GM18873 (cell line): ENCODE measurements around the gene LIN52.
A peak's percentile ranks its signal among the peaks of the same experiment; 100 is the strongest.

ENCODE experiments used
- ATAC-seq: cut with Tn5 transposase; IDR thresholded peaks from one replicate; pipeline ENCODE4 v1.9.1; 2021; ENCODE audit warnings: mild to moderate bottlenecking, moderate library complexity, moderate number of reproducible peaks; ENCODE audit not compliant: unreplicated experiment, low FRiP score

The LIN52 gene, protein sequence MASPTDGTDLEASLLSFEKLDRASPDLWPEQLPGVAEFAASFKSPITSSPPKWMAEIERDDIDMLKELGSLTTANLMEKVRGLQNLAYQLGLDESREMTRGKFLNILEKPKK

DNA sequence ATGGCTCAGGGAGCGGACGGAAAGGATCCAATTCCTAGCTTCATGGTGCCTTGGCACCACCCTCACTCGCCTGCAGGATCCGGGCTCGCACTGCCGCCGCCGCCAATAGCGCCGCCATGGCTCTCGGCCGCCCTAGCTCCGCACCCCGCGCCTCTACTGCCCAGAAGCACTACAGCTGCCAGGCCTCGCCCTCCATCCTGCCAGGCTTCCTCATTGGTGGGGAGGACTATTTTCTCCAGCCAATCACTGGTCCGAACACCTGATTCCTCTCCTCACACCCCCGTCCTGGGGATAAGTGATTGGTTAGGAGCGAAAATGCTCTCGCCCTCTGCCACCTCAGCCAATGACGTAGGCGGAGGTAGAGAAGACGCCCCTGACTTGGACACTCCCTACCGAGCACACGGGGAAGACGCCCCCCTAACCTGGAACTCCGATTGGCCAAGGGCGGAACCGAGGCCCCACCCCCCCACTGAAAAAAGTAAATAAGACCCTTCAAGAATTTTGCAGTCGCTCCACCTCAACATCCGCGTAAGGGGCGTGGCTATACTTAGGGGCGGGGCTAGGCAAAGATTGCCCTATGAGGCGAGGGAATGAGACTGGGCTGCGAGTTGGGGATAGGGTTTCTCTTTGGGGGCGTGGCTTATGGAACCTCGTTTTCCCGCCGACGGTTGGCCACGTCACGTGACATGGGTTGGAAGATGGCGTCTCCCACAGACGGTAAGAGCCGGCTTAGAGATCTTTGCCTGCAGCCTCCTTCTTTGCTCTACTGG lies at the start of gene LIN52, which contains the start of gene ALDH6A1:
TSS of gene LIN52 (plus strand) at position 680 of the 770 bp plus-strand sequence. CDS start at position 699, 19 bp downstream.
TSS of gene ALDH6A1 (minus strand) at position 177 of the 770 bp plus-strand sequence. CDS start at position 118, 59 bp downstream.
- ATAC-seq: peak; percentile 91

DNA sequence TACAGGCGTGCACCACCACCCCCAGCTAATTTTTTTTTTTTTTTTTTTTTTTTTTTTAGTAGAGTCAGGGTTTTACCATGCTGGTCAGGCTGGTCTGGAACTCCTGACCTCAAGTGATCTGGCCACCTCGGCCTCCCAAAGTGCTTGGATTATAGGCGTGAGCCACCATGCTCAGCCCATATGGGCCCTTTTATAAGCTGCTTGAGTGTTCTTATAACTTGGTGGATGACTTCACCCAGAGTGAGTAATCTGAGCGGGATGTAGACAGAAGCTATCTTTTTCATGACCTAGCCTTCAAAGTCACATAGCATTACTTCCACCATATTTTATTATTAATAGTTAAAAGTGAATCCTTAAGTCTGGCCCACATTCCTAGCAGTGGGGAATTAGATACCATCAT lies 49.2 kb upstream of the LIN52 start:
- ATAC-seq: no peak

DNA sequence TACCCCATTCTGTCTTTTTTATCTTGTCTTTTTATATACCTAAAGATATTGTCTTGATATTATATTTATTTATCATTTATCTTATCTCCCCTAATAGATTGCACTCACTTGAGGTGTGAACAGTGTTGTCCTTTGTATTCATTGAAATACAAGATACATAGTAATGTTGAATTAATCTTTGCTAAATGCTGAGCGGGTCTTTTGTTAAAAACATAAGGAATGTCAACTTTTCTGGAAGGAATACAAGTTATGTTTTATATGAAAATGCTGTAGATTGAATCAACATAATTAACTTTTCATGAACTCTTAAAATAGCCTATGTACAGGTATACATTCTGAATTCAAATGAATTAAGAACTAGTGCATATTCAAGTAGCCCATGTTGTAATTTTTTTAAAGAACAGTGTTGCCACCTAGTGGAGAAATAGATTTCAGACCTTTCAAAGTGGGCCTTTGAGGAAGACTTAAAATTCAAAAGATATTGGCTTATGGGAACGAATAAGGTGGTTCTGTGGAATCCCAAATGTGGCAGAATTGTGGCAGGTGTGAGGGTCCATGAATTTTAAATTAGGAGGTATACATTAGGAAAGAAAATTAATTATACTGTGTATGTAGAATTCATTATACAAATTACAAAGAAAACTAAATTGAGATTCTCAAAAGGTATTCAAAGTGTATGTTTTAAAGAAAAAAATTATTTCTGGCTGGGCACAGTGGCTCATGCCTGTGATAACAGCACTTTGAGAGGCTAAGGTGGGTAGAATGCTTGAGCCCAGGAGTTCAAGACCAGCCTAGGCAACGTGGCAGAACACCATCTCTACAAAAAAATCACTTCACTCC lies 46.5 kb upstream of the LIN52 start:
- ATAC-seq: no peak

DNA sequence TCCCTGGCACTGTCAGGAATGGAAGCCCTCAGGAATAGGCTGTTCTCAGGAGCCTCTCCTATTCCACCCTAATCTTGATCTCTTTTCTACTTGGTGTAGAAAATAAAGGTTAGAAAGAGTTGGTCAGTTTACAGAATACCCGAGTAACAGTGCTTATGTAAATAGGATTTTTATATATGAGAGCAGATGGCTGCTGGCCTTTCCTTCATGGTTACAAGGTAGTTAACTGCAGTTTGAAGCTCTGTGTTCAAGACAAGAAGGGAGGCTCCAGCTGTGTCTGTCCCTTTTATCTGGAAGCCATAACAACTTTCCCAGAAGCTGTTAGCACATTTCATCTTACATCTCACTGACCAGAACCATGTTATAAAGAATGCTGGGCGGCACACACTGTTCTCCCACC lies 42.5 kb upstream of the LIN52 start:
- ATAC-seq: no peak

DNA sequence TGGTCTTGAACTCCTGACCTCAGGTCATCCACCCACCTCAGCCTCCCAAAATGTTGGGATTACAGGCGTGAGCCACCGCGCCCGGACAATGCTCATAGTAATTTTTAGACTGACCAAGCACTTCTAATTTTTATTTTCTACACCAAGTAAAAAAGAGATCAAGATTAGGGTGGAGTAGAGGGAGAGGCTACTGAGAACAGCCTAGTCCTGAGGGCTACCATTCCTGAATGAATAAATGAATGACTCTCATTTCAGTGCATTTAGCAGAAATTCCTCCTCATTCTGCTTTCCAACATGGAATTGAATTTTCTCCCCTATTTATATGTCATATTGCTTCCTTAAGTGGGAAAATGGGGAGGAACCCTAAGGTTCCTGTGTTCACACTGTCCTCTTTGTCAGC lies 39.2 kb upstream of the LIN52 start:
- ATAC-seq: no peak

DNA sequence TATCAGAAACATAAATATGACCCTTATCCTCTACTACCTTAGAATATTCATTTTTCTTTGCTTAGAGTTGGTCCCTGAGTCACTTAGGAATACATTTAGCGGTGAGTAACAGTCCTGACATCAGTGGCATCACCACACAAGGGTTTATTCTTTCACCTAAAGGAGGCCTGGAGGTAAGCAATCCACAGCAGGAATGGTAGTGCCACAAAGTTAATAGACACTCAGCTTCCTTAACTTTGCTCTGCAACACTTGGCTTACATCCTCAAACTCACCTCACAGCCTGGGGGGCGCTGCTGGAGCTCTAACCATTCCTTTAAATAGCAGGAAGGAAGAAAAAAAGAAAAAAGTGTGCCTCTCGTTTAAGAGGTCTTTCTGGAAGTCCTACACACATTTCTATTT lies 36.5 kb upstream of the LIN52 start:
- ATAC-seq: no peak

DNA sequence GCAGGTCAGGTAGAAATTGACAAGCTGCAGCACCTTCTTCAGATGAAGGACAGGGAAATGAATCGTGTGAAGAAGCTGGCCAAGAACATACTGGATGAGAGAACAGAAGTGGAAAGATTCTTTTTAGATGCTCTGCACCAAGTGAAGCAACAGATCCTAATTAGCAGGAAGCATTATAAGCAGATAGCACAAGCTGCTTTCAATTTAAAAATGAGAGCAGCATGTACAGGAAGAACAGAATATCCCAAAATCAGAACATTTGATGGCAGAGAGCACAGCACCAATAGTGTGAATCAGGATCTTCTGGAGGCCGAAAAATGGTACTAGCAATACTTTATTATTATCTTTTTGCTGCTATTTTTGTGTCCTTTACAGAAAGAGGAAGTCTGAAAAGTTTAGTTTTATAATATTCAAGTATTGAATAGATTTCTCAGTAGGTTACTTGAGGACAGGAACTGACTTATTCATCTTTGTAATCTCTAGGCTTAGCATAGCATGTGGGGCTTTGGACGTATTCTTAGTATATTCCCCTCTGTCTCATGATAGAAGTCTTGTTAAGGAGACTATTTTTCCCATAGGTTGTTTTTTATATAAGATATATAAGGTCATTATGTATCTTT lies 34.8 kb upstream of the LIN52 start:
- no peak for ATAC-seq

DNA sequence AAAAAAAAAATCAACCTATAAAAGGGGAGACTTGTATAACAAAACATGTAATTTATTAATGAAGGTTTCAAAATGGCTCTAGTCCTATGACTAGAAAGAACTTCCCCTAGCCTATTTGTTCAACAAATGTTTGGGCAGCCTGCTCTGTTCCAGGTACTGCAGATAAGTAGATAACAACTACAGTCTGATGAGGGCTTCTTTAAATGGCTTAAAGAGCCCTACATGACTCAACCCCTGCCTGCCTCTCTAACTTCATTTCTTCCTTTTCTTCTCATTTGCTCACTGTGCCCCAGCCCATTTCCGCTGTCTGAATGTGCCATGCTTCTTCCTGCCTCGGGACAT lies 22.0 kb upstream of the LIN52 start:
- no peak for ATAC-seq

DNA sequence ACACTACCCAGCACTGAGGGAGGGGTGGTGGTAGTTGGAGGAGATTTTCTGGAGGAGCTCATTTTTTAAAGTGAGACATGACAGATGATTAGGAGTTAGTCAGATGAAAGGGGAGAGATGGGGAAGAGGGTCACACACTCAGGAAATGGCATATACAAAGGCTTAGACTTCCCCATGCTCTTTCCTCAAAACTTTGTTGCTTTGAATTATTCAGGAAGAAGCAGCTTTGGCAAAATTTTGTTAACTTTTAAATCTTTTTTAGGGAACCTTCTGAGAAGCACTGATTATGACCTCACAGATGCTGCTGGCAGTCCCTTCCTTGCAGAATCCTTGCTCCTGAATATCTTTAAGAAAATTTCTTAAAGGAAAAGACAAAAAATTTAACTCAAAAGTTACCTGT lies 20.3 kb upstream of the LIN52 start:
- no peak for ATAC-seq

DNA sequence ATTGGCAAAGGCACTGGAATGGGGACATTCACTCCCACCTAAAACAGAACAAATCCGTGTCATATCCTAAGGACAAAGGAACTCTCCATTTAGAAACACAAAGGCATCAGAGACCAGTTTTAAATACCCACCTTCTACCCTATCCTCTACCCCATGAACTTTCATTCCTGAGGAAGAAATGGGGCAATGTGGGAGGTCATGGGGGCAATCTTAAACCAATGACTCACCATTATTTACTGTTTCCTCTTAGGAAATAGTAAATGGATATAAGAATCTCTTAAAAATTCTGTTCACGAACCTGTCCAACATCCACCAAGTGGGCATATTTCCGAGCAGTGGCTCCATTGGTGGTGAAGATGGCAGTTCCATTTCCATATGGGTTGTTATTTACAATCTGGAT lies 19.9 kb upstream of the LIN52 start:
- ATAC-seq: no peak

DNA sequence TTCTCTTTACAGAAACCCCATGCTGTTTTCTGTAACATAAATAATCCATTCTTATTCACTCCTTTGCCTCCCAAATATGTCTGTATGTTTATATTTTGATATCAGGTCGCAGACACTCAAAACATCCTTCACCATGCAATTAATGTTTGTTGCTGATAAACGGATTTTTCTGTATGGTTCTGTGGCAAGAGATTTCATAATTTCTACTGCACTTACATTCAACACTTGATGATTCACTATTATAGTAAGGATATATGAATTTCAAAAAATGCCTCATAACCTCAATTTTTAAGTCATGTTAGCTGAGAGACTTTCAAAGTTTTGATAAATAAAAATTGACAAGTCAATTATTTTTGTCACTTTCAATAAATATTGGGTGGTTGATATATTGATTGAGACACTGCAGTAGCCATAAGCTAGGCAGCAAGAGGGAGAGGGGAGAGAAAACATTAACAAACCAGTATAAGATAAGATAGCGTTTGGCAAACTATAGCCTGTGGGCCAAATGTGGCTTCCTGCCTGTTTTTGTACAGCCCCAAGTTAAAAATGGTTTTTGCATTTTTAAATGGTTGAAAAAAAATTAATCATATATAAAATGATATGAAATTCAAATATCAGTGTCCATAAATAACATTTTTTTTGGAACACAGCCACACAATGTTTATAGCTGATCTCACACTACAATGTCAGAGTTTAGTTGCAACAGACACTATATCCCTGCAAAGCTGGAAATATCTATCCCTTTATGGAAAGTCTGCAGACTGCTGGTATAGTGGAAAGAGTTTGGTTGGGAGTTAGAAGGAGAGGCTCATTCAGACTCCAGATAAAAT lies 18.8 kb upstream of the LIN52 start:
- no peak for ATAC-seq

DNA sequence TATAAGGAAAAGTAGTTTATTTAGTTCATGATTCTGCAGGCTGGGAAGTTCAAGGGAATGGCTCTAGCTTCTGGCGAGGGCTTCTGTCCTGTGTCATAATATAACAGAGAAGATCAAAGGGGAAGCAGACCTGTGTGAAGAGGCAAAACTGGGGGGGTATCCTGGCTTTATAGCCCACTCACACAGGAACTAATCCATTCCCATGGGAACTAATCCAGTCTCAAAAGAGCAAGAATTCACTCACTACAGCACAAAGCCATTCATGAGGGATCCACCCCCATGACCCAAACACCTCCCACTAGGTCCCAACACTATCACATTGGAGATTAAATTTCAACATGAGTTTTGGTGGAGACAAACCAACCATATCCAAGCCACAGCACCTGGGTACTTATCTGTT lies 7.4 kb upstream of the LIN52 start:
- ATAC-seq: no peak

DNA sequence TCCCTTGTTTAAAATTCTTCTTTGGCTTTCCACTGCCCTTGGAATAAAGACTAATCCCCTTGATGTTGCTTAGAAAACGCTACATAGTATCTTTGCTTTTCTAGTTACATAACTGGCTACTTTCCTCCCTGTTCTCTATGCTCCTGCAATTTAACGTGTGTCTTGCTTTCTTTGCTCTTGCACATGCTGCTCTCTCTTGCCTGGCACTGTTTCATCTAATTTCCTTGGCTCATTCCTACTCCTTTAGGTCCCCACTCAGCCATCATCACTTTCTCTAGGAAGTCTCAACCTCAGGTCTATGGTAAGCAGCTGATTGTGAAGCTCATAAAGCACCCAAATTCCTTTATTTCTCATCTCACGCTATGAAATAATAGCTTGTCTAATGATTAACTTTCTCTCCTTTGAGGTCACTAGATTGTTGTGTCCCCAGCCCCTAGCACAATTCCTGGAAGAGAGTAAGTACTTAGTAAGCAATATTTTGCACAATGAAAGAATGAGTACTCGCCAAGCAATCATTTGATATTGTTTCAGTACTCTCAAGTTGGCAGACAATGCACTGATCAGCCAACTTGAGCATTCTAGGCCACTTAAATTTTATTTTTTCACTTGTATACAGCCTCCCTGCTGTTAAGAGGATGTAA lies 3.8 kb upstream of the LIN52 start:
- no peak for ATAC-seq

DNA sequence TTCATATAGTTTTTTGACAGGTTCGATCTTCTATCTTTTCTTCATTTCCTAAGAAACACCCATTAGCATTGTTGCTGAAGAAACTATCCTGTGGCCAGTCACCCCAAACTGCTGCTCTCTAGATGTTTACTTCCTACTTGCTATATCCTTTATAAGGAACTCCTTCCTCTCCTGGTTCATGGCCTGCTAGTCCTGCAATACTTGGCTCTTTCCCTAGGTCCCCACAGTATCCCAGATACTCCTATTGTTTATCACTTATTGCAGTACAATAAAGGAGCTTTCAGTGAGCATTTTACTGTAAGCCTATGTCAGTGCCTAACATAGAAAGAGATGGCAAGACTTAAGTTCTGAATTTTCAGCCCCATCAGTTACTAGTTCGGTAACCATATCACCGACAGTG lies 3.3 kb upstream of the LIN52 start:
- ATAC-seq: no peak

DNA sequence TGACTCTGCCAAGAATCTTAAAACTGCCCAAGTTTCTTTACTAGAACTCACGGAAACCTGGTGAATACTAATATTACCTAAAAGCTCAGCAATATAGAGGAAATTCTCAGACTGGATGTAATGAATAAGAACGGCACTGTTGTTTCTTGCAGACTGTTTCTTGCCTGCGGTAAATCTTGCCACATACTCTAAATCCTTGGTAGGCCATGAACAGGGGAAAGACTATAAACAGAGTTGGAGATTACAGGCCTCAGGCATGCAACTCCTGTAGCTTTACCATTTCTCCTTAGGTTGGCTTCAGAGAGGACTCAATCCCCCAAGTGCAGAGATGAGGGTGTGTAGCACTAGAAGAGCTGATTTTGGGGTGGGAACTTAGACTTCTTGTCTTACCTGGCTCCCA lies 1.6 kb upstream of the LIN52 start:
- no peak for ATAC-seq

DNA sequence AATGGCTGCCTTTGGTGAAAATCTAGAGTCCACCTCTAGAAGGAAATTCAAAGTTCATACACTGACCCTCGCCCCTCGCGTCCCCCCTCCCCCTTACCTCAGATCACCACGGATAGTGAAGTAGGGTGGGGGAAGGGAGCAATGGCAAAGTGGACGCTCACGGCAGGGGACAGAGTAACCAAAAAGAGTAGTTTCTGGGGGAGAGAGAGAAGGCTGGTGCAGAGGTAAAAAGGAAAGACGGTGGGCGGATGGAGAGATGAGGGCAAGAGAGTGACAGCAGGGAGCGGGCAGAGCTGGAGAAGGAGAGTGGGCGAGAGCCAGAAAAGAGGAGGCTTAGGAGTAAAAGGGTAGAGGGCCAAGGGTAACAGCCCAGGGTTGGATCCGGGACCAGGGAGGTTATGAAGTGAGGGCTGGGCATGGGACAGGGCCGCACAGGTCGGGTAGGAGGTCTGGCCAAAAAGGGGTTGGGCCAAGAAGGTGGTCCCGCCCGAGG lies 926 bp upstream of the LIN52 start:
- ATAC-seq: no peak

DNA sequence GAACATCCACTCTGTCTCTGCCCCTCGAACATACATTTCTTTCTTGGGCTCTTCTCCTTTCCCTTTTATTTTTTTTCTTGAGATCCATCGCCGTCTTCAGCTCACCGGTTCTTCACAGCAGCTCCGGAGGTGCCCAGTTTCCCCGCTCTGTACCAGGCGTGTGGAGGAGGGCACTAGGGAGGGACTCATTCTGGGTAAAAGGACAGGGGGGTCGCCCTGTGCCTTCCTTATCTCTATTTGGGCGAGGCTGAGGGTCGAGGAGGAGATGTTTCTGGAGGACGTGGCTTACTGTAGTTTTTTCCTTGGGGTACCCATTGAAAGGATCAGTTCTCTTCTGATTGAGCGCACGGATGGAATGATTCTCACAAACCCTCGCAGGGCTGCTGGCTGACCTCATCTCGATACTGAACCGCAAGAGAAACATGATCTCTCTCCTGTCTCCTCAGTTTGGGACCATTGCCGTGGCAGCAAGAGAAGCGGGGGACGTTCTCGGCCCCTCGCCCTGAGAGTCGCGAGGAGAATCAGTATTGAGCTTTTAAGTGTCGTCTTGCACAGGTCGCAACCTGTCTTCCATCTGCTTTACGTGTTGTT lies 386 bp downstream of the LIN52 start:
- peak; percentile 6 for ATAC-seq

DNA sequence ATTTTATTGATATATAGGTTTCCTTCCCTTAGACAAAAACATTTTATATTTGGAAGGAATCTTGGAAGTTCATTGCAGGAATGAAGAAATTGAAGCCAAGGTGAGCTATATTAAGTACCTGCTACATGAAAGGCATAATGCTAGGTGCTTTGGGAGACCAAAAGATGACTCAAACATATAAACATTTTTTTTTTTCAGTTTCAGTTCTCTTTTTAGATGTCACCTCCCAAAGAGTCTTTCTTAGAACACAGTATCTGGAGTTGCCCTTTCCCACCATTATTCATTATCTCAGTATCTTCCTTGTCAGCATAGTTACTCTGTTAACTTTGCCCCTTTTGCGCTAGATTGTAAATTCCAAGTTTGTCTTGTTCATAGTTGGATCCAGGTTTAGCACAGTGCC lies 1.1 kb downstream of the LIN52 start:
- no peak for ATAC-seq
